Measurements from ENCODE around the gene CRACR2A. TPM values are rescaled to one million over a fixed set of nuclear protein-coding genes. Genes with fewer than 3 reads are reported as not detected.

CRACR2A gene
- polyA plus RNA-seq, 2 of the 4 experiments (the other 2 are of a cell fraction), result 1.1 to 3.8 TPM

GRCh38 chr12:3641428-3642018, 111.4 kb downstream of the CRACR2A start:
- ChIA-PET CTCF (interaction anchor here (0.5 to 1.9 kb wide), 4 partner anchors 17 to 341 kb away, joined by 3 to 9 read pairs (median 4); no protein-coding TSS in a partner anchor), POLR2A (no interaction called here)
- ATAC-seq (peak; percentile 59 to 87; a peak in 5 of 6 replicates), FAIRE-seq (no peak), DNase-seq (ENCODE audit: low read depth in 1 of 2, low spot score in 1 of 2) (peak in 1 of 2 experiments; percentile 47)
- no peak overlapping the region for H3K4me3 ChIP-seq
- H3K4me2 ChIP-seq, result peak overlapping the region; percentile 28; the same call in 2 of the 3 replicates
- 26% methylated on average over 3 of the region's 3 CpGs for WGBS (ENCODE audit: missing lambda C conversion rate)
- TF ChIP-seq ZC3H11A (IDR thresholded peaks at IDR 0.05) (no peak), GATA3 (IDR thresholded peaks at IDR 0.05; ENCODE audit: borderline replicate concordance) (peak; percentile 73; the same call in 1 of the 2 replicates)
- H3K27ac ChIP-seq, result no peak overlapping the region
- H3K4me1 ChIP-seq, result 0 out of 3 replicates have a peak, but pooled peaks cover 3% of the 10 kb centered on the region
- no peaks in the 10 kb centered on the region for H3K9me3 ChIP-seq

DNA sequence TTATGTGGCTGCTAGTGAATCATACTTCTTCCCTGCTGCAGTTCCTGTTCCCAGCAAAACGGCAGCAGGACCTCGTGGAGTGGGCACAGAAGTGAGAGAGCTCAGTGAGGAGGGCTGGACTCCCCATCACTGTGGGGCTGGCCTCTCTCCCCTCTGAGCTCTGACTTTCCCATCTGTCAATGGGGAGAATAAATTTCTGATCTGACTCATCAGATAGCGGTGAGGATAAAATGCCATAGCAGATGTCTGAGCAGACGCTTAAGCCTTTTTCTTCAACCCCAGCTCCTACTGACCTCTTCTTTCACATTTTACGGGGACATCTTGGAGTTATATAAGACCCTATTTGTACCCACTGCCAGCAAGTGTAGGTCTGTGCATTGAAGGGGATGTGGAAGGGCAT, 116.6 kb downstream of the CRACR2A start:
- FAIRE-seq (no peak), DNase-seq (ENCODE audit: low read depth in 1 of 2, low spot score in 1 of 2) (no peak)

DNA sequence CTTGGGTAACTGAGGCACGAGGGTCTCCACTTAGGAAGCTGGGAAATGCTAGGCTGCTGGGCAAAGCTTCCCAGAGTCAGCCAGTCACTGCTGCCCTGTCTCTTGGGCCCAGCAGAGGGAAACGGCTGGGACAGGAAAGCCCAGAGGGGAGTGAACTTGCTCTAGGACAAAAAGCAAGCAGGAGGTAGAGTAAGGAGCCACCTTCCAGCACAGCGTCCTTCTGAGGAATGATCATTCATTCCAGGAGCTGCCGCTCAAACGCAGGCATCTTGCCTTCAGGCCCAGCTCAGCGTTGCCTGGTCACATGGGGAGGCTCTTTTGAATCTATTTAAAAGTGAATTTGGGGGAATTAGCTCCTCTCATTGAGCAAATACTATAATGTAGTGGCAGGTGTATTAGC, 118.6 kb downstream of the CRACR2A start:
- no peak overlapping the region for H3K4me2 ChIP-seq
- TF ChIP-seq BHLHE40 (IDR thresholded peaks at IDR 0.05; ENCODE audit: low read depth, low read length), result no peak
- DNase-seq (ENCODE audit: low read depth in 1 of 2, low spot score in 1 of 2) (no peak), FAIRE-seq (no peak), ATAC-seq (no peak)
- H3K27ac ChIP-seq, result no peak overlapping the region
- WGBS (ENCODE audit: missing lambda C conversion rate), result 43% methylated on average over 6 of the region's 6 CpGs
- POLR2A ChIA-PET, result no interaction called here
- H3K9me3 ChIP-seq, result no peaks in the 10 kb centered on the region
- CTCF ChIA-PET, result no interaction called here
- no peaks in the 10 kb centered on the region for H3K4me1 ChIP-seq
- no peak overlapping the region for H3K4me3 ChIP-seq

More for the DNA sequence above, 116.6 kb downstream of the CRACR2A start:
- Histone ChIP-seq H3K9me3 (no peaks in the 10 kb centered on the region), H3K4me2 (no peak overlapping the region), H3K4me1 (no peaks in the 10 kb centered on the region), H3K27ac (no peak overlapping the region), H3K4me3 (no peak overlapping the region)
- no peak for ATAC-seq
- 89% methylated on average over 5 of the region's 5 CpGs for WGBS (ENCODE audit: missing lambda C conversion rate)
- ChIA-PET CTCF (interaction anchor here (1.3 to 1.6 kb wide), 2 partner anchors 128 to 336 kb away, joined by 3 to 4 read pairs; no protein-coding TSS in a partner anchor), POLR2A (no interaction called here)
- no peak for TF ChIP-seq ZNF302 (CRISPR knock-in tag; IDR thresholded peaks at IDR 0.05)
- TF ChIP-seq CTCF (IDR thresholded peaks at IDR 0.05), result no peak
- TF ChIP-seq, protein P1, sequence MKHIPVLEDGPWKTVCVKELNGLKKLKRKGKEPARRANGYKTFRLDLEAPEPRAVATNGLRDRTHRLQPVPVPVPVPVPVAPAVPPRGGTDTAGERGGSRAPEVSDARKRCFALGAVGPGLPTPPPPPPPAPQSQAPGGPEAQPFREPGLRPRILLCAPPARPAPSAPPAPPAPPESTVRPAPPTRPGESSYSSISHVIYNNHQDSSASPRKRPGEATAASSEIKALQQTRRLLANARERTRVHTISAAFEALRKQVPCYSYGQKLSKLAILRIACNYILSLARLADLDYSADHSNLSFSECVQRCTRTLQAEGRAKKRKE (CRISPR knock-in tag; IDR thresholded peaks at IDR 0.05; ENCODE audit: low read depth), result no peak
- TF ChIP-seq RFX5 (IDR thresholded peaks at IDR 0.05), result no peak
- no peak for TF ChIP-seq TFCP2L1 (CRISPR knock-in tag; IDR thresholded peaks at IDR 0.05)
- TF ChIP-seq BCL3 (IDR thresholded peaks at IDR 0.05), result no peak
- TF ChIP-seq SREBF2 (IDR thresholded peaks at IDR 0.05), result no peak
- TF ChIP-seq RCOR1 (IDR thresholded peaks at IDR 0.05; ENCODE audit: low read depth, low read length), result no peak
- no peak for TF ChIP-seq MAFK (IDR thresholded peaks at IDR 0.05; ENCODE audit: partially characterized antibody)
- no peak for TF ChIP-seq HOXA7 (CRISPR knock-in tag; IDR thresholded peaks at IDR 0.05)
- TF ChIP-seq JUNB (IDR thresholded peaks at IDR 0.05), result no peak
- TF ChIP-seq GATA3 (IDR thresholded peaks at IDR 0.05; ENCODE audit: borderline replicate concordance), result no peak
- no peak for TF ChIP-seq CBX8 (IDR thresholded peaks at IDR 0.05)
- TF ChIP-seq FOXS1 (CRISPR knock-in tag; IDR thresholded peaks at IDR 0.05), result no peak
- no peak for TF ChIP-seq MYC (IDR thresholded peaks at IDR 0.05; ENCODE audit: borderline replicate concordance, low read length)
- no peak for TF ChIP-seq ZC3H11A (IDR thresholded peaks at IDR 0.05)
- TF ChIP-seq SMC3 (IDR thresholded peaks at IDR 0.05), result no peak
- TF ChIP-seq PHF8 (IDR thresholded peaks at IDR 0.05; ENCODE audit: borderline replicate concordance, low read depth), result no peak
- no peak for TF ChIP-seq ZFP36 (IDR thresholded peaks at IDR 0.05; ENCODE audit: borderline replicate concordance, partially characterized antibody)

Measured in A549 (cell line).